Measurements from ENCODE around the gene CDKN1C.

- TF ChIP-seq POLR2A (IDR thresholded peaks at IDR 0.05) (no peak), CTCF (IDR thresholded peaks at IDR 0.05) (no peak), EP300 (IDR thresholded peaks at IDR 0.05) (no peak)
Observed at GRCh38 chr11:2848497-2848896, 37.1 kb downstream of the CDKN1C start.
